NCI-H2107 treated with DMSO at 0.1 percent for 48 hours (cell line): ENCODE data around the gene ZNF282.
"Not testable (repeated sequence)": the region's sequence is repeated elsewhere in the genome, so short reads cannot be mapped to it uniquely, and the experiment has no call there.

Experiments
- DNase-seq: peaks from one replicate; lab custom pipeline; 2025; ENCODE audit not compliant: unreplicated experiment; lab: John Stamatoyannopoulos, UW

Gene ZNF282

DNA sequence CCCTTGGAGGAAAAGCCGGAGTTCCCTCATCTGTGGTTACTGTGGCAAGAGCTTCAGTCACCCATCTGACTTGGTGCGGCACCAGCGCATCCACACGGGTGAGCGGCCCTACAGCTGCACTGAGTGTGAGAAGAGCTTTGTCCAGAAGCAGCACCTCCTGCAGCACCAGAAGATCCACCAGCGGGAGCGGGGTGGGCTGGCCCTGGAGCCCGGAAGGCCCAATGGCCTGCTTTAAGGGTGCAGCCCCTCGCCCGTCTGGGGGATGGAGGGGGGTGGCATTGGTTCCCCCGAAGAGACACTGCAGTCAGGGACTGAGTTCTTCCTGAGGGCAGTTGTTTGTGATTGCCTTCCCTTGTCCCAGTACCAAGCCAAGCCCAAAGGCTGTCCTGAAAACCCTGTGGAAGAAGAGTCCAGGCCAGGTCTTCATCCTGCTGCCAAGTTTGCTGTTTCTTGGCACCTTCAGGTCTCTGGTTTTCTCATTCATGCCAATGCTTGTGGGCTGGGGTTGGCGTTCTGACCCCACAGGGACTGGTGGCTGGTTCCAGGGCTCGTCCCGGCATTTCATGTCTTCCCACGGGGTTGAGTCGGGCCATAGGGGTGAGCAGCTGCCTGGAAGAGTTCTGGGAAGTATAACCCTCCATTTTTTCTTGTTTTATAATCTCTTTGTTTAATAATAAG is 59.0 kb downstream of the ZNF282 start:
- DNase-seq = no peak

GRCh38 chr7:149255174-149255573 is 59.8 kb downstream of the ZNF282 start:
- no peak for DNase-seq

DNA sequence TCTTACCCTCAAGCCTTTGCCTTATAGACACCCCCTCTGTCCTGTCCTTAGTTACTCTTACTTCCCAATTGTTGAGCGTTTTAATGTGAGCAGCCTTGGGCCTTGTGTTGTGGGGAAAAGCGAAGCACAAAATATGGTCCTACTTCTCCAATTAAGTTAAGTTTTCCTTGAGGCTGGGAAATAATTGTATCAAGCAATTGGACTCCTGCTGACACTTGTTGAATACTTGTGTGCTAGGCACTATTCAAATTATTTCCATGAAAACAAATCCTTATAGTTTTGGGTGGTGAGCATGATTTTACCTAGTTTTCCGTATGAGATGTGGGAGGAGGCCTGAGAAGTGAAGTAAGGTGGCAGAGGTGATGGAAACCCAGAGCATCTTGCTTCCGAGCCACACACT is 61.2 kb downstream of the ZNF282 start:
- no peak for DNase-seq

DNA sequence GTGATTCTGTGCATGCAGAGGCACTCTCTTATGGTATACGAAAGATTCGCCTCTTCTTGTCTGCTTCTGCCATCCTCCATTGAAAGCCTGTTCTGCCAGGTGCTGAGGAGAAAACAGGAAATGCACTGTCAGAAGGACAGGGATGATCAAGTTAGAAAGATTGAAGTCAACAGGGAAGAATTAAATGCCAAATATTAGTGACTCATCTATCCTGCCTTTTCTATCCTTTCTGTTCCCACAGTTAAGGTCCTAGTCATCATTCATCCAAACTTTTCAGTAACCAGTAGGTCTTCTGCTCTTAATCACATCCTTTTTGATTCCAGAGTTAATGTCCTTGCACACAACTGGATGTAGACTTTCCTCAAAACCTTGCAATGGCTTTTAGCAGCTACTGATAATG is 61.8 kb downstream of the ZNF282 start:
- DNase-seq = no peak

DNA sequence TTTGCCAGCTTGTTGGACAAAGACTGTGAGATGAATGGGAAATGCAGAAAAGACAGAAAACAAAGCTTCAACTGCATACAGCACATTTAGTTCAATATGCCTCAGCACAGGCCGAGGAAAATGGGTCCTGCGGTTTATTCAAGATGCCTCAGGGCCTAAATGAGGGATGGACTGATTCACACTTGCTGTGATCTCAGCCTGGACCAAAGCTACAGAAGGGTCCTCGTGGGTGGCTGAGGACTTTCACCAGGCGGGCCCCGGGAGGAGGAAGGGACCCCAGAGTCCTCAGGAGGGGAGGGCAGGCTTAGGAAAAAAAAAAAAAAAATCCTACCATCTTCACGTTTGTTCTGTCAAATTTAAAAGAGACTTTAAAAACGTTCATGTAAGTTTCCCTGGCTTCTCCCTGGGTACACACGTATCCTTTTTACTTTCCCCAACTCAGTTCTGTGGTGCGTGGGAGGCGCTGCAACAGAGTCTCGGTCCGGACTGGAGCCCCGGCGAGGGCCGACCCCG is 66.0 kb downstream of the ZNF282 start:
- DNase-seq = no peak

DNA sequence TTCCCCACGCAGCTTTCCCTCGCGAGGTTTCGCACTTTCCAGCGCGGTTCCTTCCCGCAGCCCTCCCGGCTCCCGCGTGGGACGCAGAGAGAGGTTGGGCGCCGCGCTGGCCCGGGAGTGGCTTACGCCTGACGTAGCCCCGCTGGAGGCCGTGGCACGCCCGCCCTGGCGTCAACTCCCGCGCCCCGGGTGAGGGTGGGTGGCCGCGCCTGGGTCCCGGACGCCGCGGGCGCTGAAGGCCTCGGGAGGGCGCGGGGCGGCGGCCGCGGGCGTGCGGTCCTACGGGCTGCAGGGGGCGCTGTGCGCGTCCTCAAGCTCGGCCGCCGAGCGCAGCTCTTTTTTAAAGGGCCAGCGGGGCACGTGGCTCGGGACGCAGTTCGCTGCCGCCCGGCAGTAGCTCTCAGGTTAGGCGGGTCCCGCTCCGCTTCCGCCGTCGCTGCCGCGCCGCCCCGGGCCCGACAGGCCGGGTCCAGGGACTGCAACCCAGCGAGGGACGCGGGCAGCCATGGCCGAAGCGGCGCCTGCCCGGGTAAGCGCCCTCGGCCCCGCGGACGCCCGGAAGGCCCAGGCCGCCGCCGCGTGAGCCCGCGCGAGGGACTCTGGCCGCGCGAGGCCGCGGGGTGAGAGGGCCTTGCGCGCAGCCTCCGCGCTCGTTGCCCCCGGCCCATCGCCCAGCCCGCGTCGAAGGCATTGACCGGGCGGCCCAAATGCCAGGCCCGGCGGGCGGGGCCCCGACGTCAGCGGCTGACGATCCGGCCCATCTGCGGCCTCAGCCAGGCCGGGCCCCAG is 66.7 kb downstream of the ZNF282 start, which contains the start of gene ZNF783:
TSS of gene ZNF783 (plus strand) at position 368 of the 789 bp plus-strand sequence. CDS start at position 506, 138 bp downstream.
- no peak for DNase-seq

GRCh38 chr7:149266451-149266850 is 71.1 kb downstream of the ZNF282 start:
- no peak for DNase-seq

GRCh38 chr7:149267733-149268132 is 72.4 kb downstream of the ZNF282 start:
- no peak for DNase-seq

- not testable (repeated sequence) for DNase-seq
These were observed 79.1 kb downstream of the ZNF282 start for GRCh38 chr7:149274424-149274823.
